ENCODE measurements around the gene FEZF1. TPM values are rescaled to one million over a fixed set of nuclear protein-coding genes. Genes with fewer than 3 reads are reported as not detected.
A peak's percentile ranks its signal among the peaks of the same experiment; 100 is the strongest.

FEZF1 gene
- total RNA-seq, 1 donor from 2014 or later: 0.28 TPM

DNA sequence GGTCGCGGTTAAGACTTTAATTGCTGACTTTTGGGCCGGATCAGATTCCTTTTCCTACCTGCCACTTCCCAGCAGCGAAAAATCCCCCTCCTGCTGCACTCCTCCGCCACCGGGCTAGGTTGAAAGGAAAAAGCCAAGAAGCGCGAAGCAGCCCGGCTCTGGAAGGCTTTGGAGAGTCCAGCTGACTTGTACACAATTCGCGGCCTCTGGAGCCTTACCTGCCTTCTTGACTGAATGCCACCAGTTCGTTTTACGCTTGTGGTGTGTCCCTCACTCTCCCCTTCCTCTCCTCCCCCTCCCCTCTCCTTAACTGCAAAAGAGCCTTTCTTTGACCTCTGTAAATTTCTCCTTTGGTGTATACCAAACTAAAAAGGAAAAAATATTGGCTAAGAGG is 2.7 kb upstream of the FEZF1 start:
- DNase-seq (ENCODE audit: low spot score): peak; percentile 31
- Mint-ChIP-seq H3K4me1 (ENCODE audit: unreplicated experiment) (peaks cover 35% of the 10 kb centered on the region), H3K4me3 (ENCODE audit: unreplicated experiment) (peak overlapping the region; percentile 31), H3K27me3 (ENCODE audit: unreplicated experiment) (peaks cover 31% of the 10 kb centered on the region), H3K27ac (ENCODE audit: unreplicated experiment) (no peak overlapping the region), H3K9me3 (ENCODE audit: unreplicated experiment) (no peaks in the 10 kb centered on the region), H3K36me3 (ENCODE audit: low read depth, unreplicated experiment) (no peaks in the 10 kb centered on the region)
- TF ChIP-seq CTCF (IDR thresholded peaks at IDR 0.05; ENCODE audit: unreplicated experiment): no peak

GRCh38 chr7:122306320-122307227 is 2.0 kb upstream of the FEZF1 start:
- DNase-seq (ENCODE audit: low spot score): peak; percentile 27
- H3K4me3 Mint-ChIP-seq (ENCODE audit: unreplicated experiment): peak overlapping the region; percentile 86
- H3K36me3 Mint-ChIP-seq (ENCODE audit: low read depth, unreplicated experiment): peaks cover under 1% of the 10 kb centered on the region
- no peaks in the 10 kb centered on the region for H3K9me3 Mint-ChIP-seq (ENCODE audit: unreplicated experiment)
- peaks cover 34% of the 10 kb centered on the region for H3K27me3 Mint-ChIP-seq (ENCODE audit: unreplicated experiment)
- H3K27ac Mint-ChIP-seq (ENCODE audit: unreplicated experiment): peak overlapping the region; percentile 18
- H3K4me1 Mint-ChIP-seq (ENCODE audit: unreplicated experiment): peaks cover 35% of the 10 kb centered on the region
- no peak for TF ChIP-seq CTCF (IDR thresholded peaks at IDR 0.05; ENCODE audit: unreplicated experiment)

- peaks cover 33% of the 10 kb centered on the region for H3K27me3 Mint-ChIP-seq (ENCODE audit: unreplicated experiment)
- H3K9me3 Mint-ChIP-seq (ENCODE audit: unreplicated experiment): no peaks in the 10 kb centered on the region
- TF ChIP-seq CTCF (IDR thresholded peaks at IDR 0.05; ENCODE audit: unreplicated experiment): no peak
- peaks cover 9% of the 10 kb centered on the region for H3K36me3 Mint-ChIP-seq (ENCODE audit: low read depth, unreplicated experiment)
- peak overlapping the region; percentile 86 for H3K4me3 Mint-ChIP-seq (ENCODE audit: unreplicated experiment)
- H3K4me1 Mint-ChIP-seq (ENCODE audit: unreplicated experiment): peaks cover 34% of the 10 kb centered on the region
- peak; percentile 34 for DNase-seq (ENCODE audit: low spot score)
- no peak overlapping the region for H3K27ac Mint-ChIP-seq (ENCODE audit: unreplicated experiment)
These were observed 1.1 kb upstream of the FEZF1 start for GRCh38 chr7:122305475-122306319.

DNA sequence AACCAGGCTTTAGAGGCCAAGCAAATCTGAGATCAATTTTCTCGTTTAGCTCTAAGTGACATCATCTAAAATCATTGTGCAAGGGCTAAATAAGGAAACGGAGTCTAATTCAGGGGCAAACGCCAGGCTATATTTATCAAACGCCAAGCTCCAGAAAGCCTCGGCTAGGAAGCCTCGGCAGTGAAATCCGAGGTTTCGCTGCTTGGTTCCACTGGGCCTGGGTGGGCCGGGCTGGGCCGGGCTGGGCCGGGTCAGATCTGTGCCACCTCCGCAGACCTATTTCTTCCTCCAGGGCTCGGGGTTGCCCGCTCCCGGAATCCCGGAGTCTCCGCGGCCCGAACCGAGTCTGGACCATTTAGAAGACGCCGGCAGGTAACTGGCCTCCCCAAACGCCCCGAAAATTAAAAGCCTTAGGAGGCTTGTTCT is 459 bp upstream of the FEZF1 start:
- TF ChIP-seq CTCF (IDR thresholded peaks at IDR 0.05; ENCODE audit: unreplicated experiment): no peak
- no peak for DNase-seq (ENCODE audit: low spot score)
- peaks cover 9% of the 10 kb centered on the region for H3K36me3 Mint-ChIP-seq (ENCODE audit: low read depth, unreplicated experiment)
- H3K27ac Mint-ChIP-seq (ENCODE audit: unreplicated experiment): no peak overlapping the region
- H3K27me3 Mint-ChIP-seq (ENCODE audit: unreplicated experiment): peaks cover 36% of the 10 kb centered on the region
- H3K4me3 Mint-ChIP-seq (ENCODE audit: unreplicated experiment): peak overlapping the region; percentile 90
- H3K9me3 Mint-ChIP-seq (ENCODE audit: unreplicated experiment): no peaks in the 10 kb centered on the region
- H3K4me1 Mint-ChIP-seq (ENCODE audit: unreplicated experiment): peaks cover 38% of the 10 kb centered on the region
